Measurements from ENCODE around the gene LIME1. TPM values are rescaled to one million over a fixed set of nuclear protein-coding genes. Genes with fewer than 3 reads are reported as not detected.

LIME1 gene
- total and polyA plus RNA-seq, 4 donors, result 21.2 to 69.0 (median 51.6) TPM

GRCh38 chr20:63702036-63702665 lies 34.3 kb upstream of the LIME1 start (continued):
- TF ChIP-seq, protein P1, sequence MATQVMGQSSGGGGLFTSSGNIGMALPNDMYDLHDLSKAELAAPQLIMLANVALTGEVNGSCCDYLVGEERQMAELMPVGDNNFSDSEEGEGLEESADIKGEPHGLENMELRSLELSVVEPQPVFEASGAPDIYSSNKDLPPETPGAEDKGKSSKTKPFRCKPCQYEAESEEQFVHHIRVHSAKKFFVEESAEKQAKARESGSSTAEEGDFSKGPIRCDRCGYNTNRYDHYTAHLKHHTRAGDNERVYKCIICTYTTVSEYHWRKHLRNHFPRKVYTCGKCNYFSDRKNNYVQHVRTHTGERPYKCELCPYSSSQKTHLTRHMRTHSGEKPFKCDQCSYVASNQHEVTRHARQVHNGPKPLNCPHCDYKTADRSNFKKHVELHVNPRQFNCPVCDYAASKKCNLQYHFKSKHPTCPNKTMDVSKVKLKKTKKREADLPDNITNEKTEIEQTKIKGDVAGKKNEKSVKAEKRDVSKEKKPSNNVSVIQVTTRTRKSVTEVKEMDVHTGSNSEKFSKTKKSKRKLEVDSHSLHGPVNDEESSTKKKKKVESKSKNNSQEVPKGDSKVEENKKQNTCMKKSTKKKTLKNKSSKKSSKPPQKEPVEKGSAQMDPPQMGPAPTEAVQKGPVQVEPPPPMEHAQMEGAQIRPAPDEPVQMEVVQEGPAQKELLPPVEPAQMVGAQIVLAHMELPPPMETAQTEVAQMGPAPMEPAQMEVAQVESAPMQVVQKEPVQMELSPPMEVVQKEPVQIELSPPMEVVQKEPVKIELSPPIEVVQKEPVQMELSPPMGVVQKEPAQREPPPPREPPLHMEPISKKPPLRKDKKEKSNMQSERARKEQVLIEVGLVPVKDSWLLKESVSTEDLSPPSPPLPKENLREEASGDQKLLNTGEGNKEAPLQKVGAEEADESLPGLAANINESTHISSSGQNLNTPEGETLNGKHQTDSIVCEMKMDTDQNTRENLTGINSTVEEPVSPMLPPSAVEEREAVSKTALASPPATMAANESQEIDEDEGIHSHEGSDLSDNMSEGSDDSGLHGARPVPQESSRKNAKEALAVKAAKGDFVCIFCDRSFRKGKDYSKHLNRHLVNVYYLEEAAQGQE (IDR thresholded peaks at IDR 0.05), result no peak
- no peak for TF ChIP-seq ZBTB33 (IDR thresholded peaks at IDR 0.05)

DNA sequence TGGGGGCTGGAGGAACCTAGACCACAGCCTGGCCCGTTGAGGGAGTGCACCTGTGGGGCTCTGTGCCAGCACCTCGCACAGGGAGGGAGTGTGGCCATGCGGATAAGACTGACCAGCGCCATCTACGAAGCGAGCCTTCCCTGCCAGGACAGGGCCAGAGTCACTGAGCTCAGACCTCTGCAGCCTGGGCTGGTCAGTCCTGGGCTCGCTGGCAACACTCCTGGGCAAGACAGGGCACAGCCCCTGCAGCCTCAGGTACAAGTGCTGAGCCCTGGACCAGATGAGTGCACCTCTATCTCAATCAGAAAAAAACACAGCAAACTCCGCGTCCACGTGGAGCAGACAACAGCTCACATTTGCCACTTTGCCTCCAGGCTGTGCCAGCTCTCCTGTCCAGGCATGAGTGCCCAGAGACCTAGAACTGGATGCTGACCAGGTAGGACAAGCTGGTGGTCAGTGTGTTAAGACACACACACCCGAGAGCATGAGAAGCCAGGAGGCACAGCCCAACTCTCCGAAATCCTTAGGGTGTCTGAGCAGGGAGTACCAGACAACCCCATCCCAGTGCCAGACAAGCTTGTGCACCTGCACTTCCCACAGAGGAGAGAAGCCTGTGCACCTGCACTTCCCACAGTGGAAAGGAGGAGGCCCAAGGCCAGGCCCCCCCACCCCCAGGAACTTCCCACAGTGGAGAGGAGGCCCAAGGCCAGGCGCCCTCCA lies 33.6 kb upstream of the LIME1 start:
- 85% methylated on average over 13 of the region's 13 CpGs for WGBS
- H3K4me3 ChIP-seq (ENCODE audit: low read depth in 1 of 3, low read length in 3 of 3), result no peak overlapping the region
- no peak overlapping the region for H3K27ac ChIP-seq (ENCODE audit: low read depth in 1 of 2, low read length in 2 of 2)
- H3K9ac ChIP-seq (ENCODE audit: low read depth in 1 of 2, low read length in 2 of 2), result no peak overlapping the region
- H3K36me3 ChIP-seq (ENCODE audit: control insufficient read depth in 4 of 4, insufficient read depth in 3 of 4, low read depth in 1 of 4, low read length in 3 of 4), result peaks cover 0 to 25% (median 9%) of the 10 kb centered on the region in 4 donors
- no peak for DNase-seq (ENCODE audit: low spot score)
- no peaks in the 10 kb centered on the region for H3K27me3 ChIP-seq (ENCODE audit: control insufficient read depth in 4 of 4, insufficient read depth in 4 of 4, low read length in 3 of 4)
- peaks cover 0 to 14% (median 10%) of the 10 kb centered on the region in 4 donors for H3K4me1 ChIP-seq (ENCODE audit: control insufficient read depth in 4 of 4, insufficient read depth in 4 of 4, low read length in 3 of 4)
- no peaks in the 10 kb centered on the region for H3K9me3 ChIP-seq (ENCODE audit: control insufficient read depth in 4 of 4, low read length in 3 of 4)
- no peak for TF ChIP-seq RXRA (IDR thresholded peaks at IDR 0.05)
- no peak for TF ChIP-seq YY1 (IDR thresholded peaks at IDR 0.05)
- TF ChIP-seq EGR1 (IDR thresholded peaks at IDR 0.05; ENCODE audit: low read depth in 2 of 2), result no peak
- TF ChIP-seq FOXA2 (IDR thresholded peaks at IDR 0.05), result no peak

GRCh38 chr20:63703471-63703975 lies 32.9 kb upstream of the LIME1 start:
- Histone ChIP-seq H3K4me1 (ENCODE audit: control insufficient read depth in 4 of 4, insufficient read depth in 4 of 4, low read length in 3 of 4) (peaks cover 3 to 18% (median 13%) of the 10 kb centered on the region in 4 donors), H3K27me3 (ENCODE audit: control insufficient read depth in 4 of 4, insufficient read depth in 4 of 4, low read length in 3 of 4) (no peaks in the 10 kb centered on the region), H3K4me3 (ENCODE audit: low read depth in 1 of 3, low read length in 3 of 3) (no peak overlapping the region), H3K27ac (ENCODE audit: low read depth in 1 of 2, low read length in 2 of 2) (no peak overlapping the region), H3K9me3 (ENCODE audit: control insufficient read depth in 4 of 4, low read length in 3 of 4) (no peaks in the 10 kb centered on the region), H3K36me3 (ENCODE audit: control insufficient read depth in 4 of 4, insufficient read depth in 3 of 4, low read depth in 1 of 4, low read length in 3 of 4) (peaks cover 0 to 25% (median 9%) of the 10 kb centered on the region in 4 donors), H3K9ac (ENCODE audit: low read depth in 1 of 2, low read length in 2 of 2) (no peak overlapping the region)
- 92% methylated on average over 15 of the region's 15 CpGs for WGBS
- DNase-seq (ENCODE audit: low spot score), result no peak
- TF ChIP-seq HNF4G (IDR thresholded peaks at IDR 0.05) (no peak), YY1 (IDR thresholded peaks at IDR 0.05) (no peak), CTCF (IDR thresholded peaks at IDR 0.05; ENCODE audit: low read depth, low read length, missing input control) (no peak), ZBTB33 (IDR thresholded peaks at IDR 0.05) (no peak), FOXA2 (IDR thresholded peaks at IDR 0.05) (no peak), HNF4A (conservative IDR thresholded peaks at IDR 0.05) (no peak), MAX (IDR thresholded peaks at IDR 0.05) (no peak), FOXA1 (IDR thresholded peaks at IDR 0.05) (no peak), EGR1 (IDR thresholded peaks at IDR 0.05; ENCODE audit: low read depth in 2 of 2) (no peak), NR2F2 (IDR thresholded peaks at IDR 0.05) (no peak), SP1 (IDR thresholded peaks at IDR 0.05) (no peak), GABPA (IDR thresholded peaks at IDR 0.05 in 1 of 2, conservative IDR thresholded peaks at IDR 0.05 in 1 of 2) (no peak)
- TF ChIP-seq, protein P1 (IDR thresholded peaks at IDR 0.05), result no peak

Data from liver (tissue), 9 donors.